HEK293T (cell line): ENCODE measurements around the gene C1orf216.
"Not testable (repeated sequence)": the region's sequence is repeated elsewhere in the genome, so short reads cannot be mapped to it uniquely, and the experiment has no call there.

Experiments used
- CTCF ChIA-PET: fragments of 350-600 bp; formaldehyde crosslinking; extraction: SDS; loops from one replicate; lab custom pipeline; 2021; ENCODE audit warnings: antibody characterized with exemption, inconsistent platforms; lab: Yijun Ruan, JAX
- POLR2A ChIA-PET: fragments of 350-600 bp; formaldehyde crosslinking; extraction: SDS; loops from one replicate; lab custom pipeline; 2020; ENCODE audit warnings: antibody characterized with exemption, inconsistent platforms; lab: Yijun Ruan, JAX
- DNase-seq: peaks from one replicate; pipeline ENCODE4 v3.0.0; 2012; ENCODE audit warnings: mixed read lengths; ENCODE audit errors: extremely low spot score
- ARNT ChIP-seq: fragments of 450-650 bp; IDR thresholded peaks from 2 replicates; pipeline ENCODE4 v1.6.1; 2017; ENCODE audit warnings: mild to moderate bottlenecking
- BHLHE40 ChIP-seq: fragments of 450-650 bp; IDR thresholded peaks from 2 replicates; pipeline ENCODE4 v1.6.1; 2016; ENCODE audit warnings: mild to moderate bottlenecking, moderate library complexity, borderline replicate concordance
- CTBP1 ChIP-seq: fragments of 450-650 bp; IDR thresholded peaks from 2 replicates; pipeline ENCODE4 v1.6.1; 2016; ENCODE audit warnings: borderline replicate concordance
- ELF4 ChIP-seq: fragments of 450-650 bp; IDR thresholded peaks from 2 replicates; pipeline ENCODE4 v1.6.1; 2017; ENCODE audit warnings: antibody characterized with exemption
- FOXA1 ChIP-seq: fragments of 450-650 bp; IDR thresholded peaks from 2 replicates; pipeline ENCODE4 v1.6.1; 2016; ENCODE audit warnings: mild to moderate bottlenecking
- FOXK2 ChIP-seq: fragments of 450-650 bp; IDR thresholded peaks from 2 replicates; pipeline ENCODE4 v1.6.1; 2016; ENCODE audit warnings: mild to moderate bottlenecking
- FOXM1 ChIP-seq: fragments of 450-650 bp; IDR thresholded peaks from 2 replicates; pipeline ENCODE4 v1.6.1; 2017; ENCODE audit warnings: mild to moderate bottlenecking, borderline replicate concordance
- HDGF ChIP-seq: fragments of 450-650 bp; IDR thresholded peaks from 2 replicates; pipeline ENCODE4 v1.6.1; 2017; ENCODE audit warnings: antibody characterized with exemption, borderline replicate concordance
- L3MBTL2 ChIP-seq: fragments of 450-650 bp; conservative IDR thresholded peaks from 2 replicates; pipeline ENCODE4 v1.6.1; 2016; ENCODE audit warnings: mild to moderate bottlenecking
- LEF1 ChIP-seq: fragments of 450-650 bp; IDR thresholded peaks from 2 replicates; pipeline ENCODE4 v1.6.1; 2017; ENCODE audit warnings: mild to moderate bottlenecking, borderline replicate concordance
- NFRKB ChIP-seq: fragments of 450-650 bp; IDR thresholded peaks from 2 replicates; pipeline ENCODE4 v1.6.1; 2016; ENCODE audit warnings: mild to moderate bottlenecking, moderate library complexity
- PKNOX1 ChIP-seq: fragments of 450-650 bp; IDR thresholded peaks from 2 replicates; pipeline ENCODE4 v1.6.1; 2016
- SP1 ChIP-seq: fragments of 450-650 bp; IDR thresholded peaks from 2 replicates; pipeline ENCODE4 v1.6.1; 2017
- SUZ12 ChIP-seq: fragments of 450-650 bp; IDR thresholded peaks from 2 replicates; pipeline ENCODE4 v1.6.1; 2016; ENCODE audit warnings: mild to moderate bottlenecking
- TARDBP ChIP-seq: fragments of 450-650 bp; IDR thresholded peaks from 2 replicates; pipeline ENCODE4 v1.6.1; 2016
- ZNF384 ChIP-seq: fragments of 450-650 bp; IDR thresholded peaks from 2 replicates; pipeline ENCODE4 v1.6.1; 2016

The C1orf216 gene

DNA sequence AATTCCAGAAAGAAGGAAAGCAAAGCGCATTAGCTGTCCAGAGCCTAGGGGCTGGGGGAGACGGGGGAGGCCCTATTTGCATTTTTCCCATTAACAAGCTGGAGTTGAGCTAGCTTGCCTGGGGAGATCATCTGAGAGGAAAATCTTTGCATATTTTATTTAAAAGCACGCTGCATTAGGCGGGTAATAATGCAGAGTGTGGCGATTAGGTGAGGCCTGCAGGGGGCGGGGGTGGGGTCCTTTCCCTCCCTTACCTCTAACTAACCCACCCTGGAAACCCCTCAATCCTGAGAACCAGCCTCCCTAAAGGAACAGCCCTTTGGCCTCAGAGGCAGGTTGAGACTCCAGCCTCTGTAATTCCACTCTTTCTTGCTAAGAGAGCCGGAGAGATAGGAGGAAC lies 16.2 kb downstream of the C1orf216 start:
- TF ChIP-seq ZNF384 = no peak
- no peak for TF ChIP-seq FOXK2
- no peak for TF ChIP-seq L3MBTL2
- no peak for TF ChIP-seq HDGF
- TF ChIP-seq PKNOX1 = no peak
- TF ChIP-seq NFRKB = no peak
- no peak for TF ChIP-seq CTBP1
- no peak for TF ChIP-seq ARNT
- no peak for TF ChIP-seq LEF1
- ChIA-PET POLR2A (interaction anchor here (1.1 kb wide), 1 partner anchor 67 kb away, joined by 3 read pairs; the partner anchor contains the start of gene CLSPN), CTCF (interaction anchor here (1.4 kb wide), 1 partner anchor 73 kb away, joined by 3 read pairs; no protein-coding TSS in a partner anchor)
- no peak for DNase-seq

DNA sequence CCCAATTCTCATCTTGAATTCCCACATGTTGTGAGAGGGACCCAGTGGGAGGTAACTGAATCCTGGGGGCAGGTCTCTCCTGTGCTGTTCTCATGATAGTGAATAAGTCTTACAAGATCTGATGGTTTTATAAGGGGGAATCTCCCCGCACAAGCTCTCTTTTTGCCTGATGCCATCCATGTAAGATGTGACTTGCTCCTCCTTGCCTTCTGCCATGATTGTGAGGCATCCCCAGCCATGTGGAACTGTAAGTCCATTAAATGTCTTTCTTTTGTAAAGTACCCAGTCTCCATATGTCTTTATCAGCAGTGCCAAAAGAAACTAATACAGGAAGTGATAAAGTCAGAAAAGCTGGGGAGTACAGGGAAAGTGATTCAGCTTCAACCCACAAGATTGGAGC lies 19.5 kb downstream of the C1orf216 start:
- POLR2A ChIA-PET, DNase-seq, CTCF ChIA-PET: not testable (repeated sequence)

DNA sequence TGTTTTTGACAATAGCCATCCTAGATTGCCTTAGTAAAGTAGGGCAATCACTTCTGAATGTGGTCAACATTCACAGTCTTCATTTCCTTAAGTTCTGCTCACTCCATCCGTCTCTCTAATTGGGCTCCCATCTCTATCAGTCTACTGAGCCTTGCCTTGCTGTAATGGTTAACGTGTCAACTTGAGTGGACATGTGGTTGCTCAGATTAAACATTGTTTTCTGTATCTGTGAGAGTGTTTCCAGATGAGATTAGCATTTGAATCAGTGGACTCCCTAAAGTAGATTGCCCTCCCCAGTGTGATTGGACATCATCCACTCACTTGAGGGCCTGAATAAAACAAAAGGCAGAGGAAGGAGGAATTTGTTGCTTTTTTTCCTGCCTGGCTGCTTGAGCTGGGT lies 26.4 kb downstream of the C1orf216 start:
- POLR2A ChIA-PET = no interaction called here
- CTCF ChIA-PET = interaction anchor here (0.6 to 2.2 kb wide), 2 partner anchors 23 to 547 kb away, joined by 3 to 7 read pairs; no protein-coding TSS in a partner anchor

DNA sequence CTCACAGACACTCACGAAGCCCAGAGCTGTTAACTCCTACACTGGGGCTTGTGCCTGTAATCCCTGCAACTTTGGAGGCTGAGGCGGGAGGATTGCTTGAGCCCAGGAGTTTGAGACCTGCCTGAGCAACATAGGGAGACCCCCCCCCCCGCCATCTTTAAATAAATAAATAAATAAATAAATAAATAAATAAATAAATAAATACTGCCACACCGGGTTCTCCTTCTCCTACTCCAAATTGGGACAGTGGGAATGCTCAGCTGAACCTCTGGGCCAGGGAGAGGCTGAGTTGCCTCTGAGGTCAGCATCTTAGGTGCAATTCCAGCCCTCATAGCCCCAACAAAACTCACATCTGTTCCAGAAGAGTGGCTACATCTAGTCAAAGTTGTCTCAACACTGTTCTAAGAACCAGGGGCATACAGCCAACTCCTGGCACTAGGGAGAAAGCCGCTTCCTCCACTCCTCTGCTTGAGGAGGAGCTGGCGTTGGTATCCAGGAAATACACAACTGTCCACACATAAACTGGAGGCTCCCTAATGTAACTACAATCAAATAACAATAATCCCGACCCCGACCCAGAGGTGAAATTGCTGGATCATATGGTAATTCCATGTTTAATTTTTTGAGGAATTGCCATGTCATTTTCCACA lies 27.0 kb downstream of the C1orf216 start:
- no peak for TF ChIP-seq BHLHE40
- no peak for TF ChIP-seq SUZ12
- no peak for TF ChIP-seq L3MBTL2
- no peak for TF ChIP-seq CTBP1
- no peak for TF ChIP-seq ELF4
- no peak for TF ChIP-seq FOXK2
- no peak for TF ChIP-seq ZNF384
- TF ChIP-seq SP1 = no peak
- no peak for TF ChIP-seq TARDBP
- no peak for TF ChIP-seq HDGF
- TF ChIP-seq ARNT = no peak
- no peak for TF ChIP-seq FOXM1
- no peak for TF ChIP-seq PKNOX1
- POLR2A ChIA-PET = interaction anchor here (0.7 to 1.1 kb wide), 2 partner anchors 9 to 50 kb away, joined by 3 read pairs; no protein-coding TSS in a partner anchor
- CTCF ChIA-PET = interaction anchor here (0.6 to 2.2 kb wide), 2 partner anchors 24 to 547 kb away, joined by 3 to 7 read pairs; no protein-coding TSS in a partner anchor
- DNase-seq = no peak

More for the DNA sequence above, 26.4 kb downstream of the C1orf216 start:
- no peak for TF ChIP-seq FOXK2
- no peak for TF ChIP-seq PKNOX1
- TF ChIP-seq ELF4 = no peak
- no peak for TF ChIP-seq LEF1
- TF ChIP-seq BHLHE40 = no peak
- TF ChIP-seq L3MBTL2 = no peak
- no peak for TF ChIP-seq ZNF384
- TF ChIP-seq NFRKB = no peak
- no peak for TF ChIP-seq TARDBP
- no peak for TF ChIP-seq CTBP1
- no peak for TF ChIP-seq FOXM1
- no peak for TF ChIP-seq HDGF
- no peak for TF ChIP-seq SP1
- TF ChIP-seq ARNT = no peak
- no peak for TF ChIP-seq SUZ12
- TF ChIP-seq FOXA1 = no peak
- no peak for DNase-seq

DNA sequence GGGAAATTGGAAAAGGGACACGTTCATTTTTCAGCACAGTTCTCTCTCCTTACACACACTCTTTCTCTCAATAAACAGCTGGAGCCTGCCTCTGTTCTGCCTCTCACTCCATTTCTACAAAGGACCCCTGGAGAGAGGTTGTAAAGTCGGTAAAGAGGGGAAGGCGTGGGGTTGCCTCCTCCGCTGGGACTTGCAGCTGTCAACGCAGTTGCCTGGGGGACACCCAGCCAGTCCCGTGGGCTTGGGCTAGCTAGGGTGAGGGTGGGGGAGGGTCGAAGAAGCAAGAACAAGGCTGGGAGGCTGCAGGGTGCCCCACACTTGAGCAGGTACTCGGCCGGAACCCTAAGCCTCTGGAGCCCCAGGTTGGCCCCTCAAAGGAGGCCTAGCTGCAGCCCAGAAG lies 27.6 kb downstream of the C1orf216 start:
- ChIA-PET CTCF (interaction anchor here (2.2 kb wide), 1 partner anchor 25 kb away, joined by 7 read pairs; no protein-coding TSS in a partner anchor), POLR2A (interaction anchor here (0.7 to 1.1 kb wide), 2 partner anchors 10 to 49 kb away, joined by 3 read pairs; no protein-coding TSS in a partner anchor)
- DNase-seq = peak; percentile 33
- TF ChIP-seq TARDBP (no peak), ARNT (no peak), FOXA1 (no peak), ZNF384 (no peak), CTBP1 (no peak), LEF1 (no peak), SP1 (no peak), SUZ12 (no peak), FOXM1 (no peak), NFRKB (no peak), L3MBTL2 (no peak)

DNA sequence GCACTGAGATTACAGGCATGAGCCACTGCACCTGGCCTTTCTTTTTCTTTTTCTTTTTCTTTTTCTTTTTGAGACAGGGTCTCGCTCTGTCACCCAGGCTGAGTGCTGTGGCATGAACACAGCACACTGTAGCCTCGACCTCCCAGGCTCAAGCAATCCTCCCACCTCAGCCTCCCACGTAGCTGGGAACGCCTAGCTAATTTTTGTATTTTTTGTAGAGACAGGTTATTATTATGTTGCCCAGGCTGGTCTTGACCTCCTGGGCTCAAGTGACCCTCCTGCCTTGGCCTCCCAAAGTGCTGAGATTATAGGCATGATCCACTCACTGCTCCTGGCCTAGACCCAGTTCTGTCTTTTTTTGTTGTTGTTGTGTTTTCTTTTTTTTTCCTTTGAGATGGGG lies 28.6 kb downstream of the C1orf216 start:
- CTCF ChIA-PET = interaction anchor here (2.2 kb wide), 1 partner anchor 26 kb away, joined by 7 read pairs; no protein-coding TSS in a partner anchor

More for the DNA sequence above, 28.6 kb downstream of the C1orf216 start:
- DNase-seq, POLR2A ChIA-PET: not testable (repeated sequence)
